ENCODE measurements around the gene GINS3. TPM values are rescaled to one million over a fixed set of nuclear protein-coding genes. Genes with fewer than 3 reads are reported as not detected.
A peak's percentile ranks its signal among the peaks of the same experiment; 100 is the strongest.

GINS3 gene
- total and polyA plus RNA-seq, 12 donors: 7.6 to 25.2 (median 10.5) TPM

DNA sequence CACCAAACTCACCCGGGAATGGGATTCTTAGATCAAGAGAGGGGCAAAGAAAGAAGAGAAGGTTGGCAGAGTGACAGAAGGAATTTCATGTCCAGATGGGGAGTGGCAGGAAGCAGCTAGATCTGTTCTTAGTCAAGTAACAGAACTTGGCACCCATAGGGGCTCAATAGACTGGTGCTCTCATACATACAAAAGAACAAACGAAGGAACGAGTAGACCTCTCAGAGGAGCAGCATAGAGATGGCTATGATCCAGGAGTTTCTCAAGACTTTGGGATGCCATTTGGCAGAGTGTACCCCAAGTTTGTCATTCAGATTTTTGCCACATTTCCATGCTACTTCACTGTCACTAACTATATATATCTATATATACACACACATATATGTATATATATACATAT lies 47.9 kb downstream of the GINS3 start:
- intact Hi-C loops (cut with DNase I): no loop called here

DNA sequence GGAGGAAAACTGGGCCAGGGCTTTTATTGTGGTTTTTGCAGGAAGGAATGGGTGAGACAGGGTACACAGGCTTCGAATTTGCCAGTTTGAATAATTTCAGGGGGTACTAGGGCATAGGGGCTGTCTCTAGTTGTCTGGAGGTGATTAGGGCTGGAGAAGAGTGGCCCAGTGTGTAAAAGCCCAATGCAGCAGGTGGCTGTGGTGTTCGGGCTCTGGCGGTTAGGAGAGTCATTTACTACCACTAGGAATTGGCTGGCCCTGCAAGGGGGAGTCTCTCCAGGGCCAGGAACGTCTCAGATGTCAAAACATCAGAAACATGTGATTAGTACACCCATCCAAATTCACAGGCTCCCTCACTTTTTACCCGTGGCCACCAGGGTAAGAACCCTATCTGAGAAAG lies 50.3 kb downstream of the GINS3 start:
- TF ChIP-seq, protein P1, sequence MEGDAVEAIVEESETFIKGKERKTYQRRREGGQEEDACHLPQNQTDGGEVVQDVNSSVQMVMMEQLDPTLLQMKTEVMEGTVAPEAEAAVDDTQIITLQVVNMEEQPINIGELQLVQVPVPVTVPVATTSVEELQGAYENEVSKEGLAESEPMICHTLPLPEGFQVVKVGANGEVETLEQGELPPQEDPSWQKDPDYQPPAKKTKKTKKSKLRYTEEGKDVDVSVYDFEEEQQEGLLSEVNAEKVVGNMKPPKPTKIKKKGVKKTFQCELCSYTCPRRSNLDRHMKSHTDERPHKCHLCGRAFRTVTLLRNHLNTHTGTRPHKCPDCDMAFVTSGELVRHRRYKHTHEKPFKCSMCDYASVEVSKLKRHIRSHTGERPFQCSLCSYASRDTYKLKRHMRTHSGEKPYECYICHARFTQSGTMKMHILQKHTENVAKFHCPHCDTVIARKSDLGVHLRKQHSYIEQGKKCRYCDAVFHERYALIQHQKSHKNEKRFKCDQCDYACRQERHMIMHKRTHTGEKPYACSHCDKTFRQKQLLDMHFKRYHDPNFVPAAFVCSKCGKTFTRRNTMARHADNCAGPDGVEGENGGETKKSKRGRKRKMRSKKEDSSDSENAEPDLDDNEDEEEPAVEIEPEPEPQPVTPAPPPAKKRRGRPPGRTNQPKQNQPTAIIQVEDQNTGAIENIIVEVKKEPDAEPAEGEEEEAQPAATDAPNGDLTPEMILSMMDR (IDR thresholded peaks at IDR 0.05): no peak
- no peak for TF ChIP-seq POLR2A (IDR thresholded peaks at IDR 0.05)
- WGBS, 4 donors: 41 to 57% (median 46%) methylated on average over 3 to 5 of the region's 5 CpGs
- no peaks in the 10 kb centered on the region for H3K9me3 ChIP-seq (replicated peaks in 1 of 3)
- peak in 2 of 7 donors; percentile 38 to 48 for DNase-seq
- H3K27ac ChIP-seq: peak overlapping the region in 1 of 5 donors; percentile 41
- H3K27me3 ChIP-seq: no peaks in the 10 kb centered on the region
- intact Hi-C loops (cut with DNase I): no loop called here
- peaks cover 10 to 15% of the 10 kb centered on the region in 2 donors for H3K4me1 ChIP-seq (replicated peaks in 1 of 2)
- H3K4me3 ChIP-seq: no peak overlapping the region
- H3K36me3 ChIP-seq (replicated peaks in 1 of 2): no peaks in the 10 kb centered on the region

More for the DNA sequence above, 47.9 kb downstream of the GINS3 start:
- Histone ChIP-seq H3K36me3 (replicated peaks in 1 of 2) (no peaks in the 10 kb centered on the region), H3K4me1 (replicated peaks in 1 of 2) (peaks cover 10 to 15% of the 10 kb centered on the region in 2 donors), H3K9me3 (replicated peaks in 1 of 3) (no peaks in the 10 kb centered on the region), H3K4me3 (no peak overlapping the region), H3K27ac (no peak overlapping the region), H3K27me3 (no peaks in the 10 kb centered on the region)
- 78 to 88% (median 86%) methylated on average over 3 of the region's 3 CpGs for WGBS, 4 donors
- TF ChIP-seq, protein P1 (IDR thresholded peaks at IDR 0.05): no peak
- TF ChIP-seq POLR2A (IDR thresholded peaks at IDR 0.05): no peak
- no peak for DNase-seq

DNA sequence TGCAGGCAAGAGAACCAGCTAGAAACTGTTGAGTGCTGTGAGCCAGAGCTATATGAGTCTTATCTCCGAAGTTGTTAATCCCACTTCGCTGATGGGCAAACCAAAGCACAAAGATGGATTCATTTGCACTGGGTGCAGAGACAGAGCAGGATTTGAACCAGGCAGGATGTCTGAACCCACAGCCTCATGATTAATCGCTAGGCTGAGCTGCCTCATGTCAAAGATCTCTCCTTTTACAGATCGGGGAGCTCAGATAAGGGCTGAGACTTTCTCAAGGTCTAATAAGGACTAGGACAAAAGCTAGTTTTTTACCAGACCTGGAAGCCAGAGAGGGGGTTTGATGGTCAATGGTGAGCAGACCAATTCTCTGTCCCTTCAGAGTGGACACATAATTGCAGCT lies 51.5 kb downstream of the GINS3 start:
- H3K4me1 ChIP-seq (replicated peaks in 1 of 2): peaks cover 14 to 19% of the 10 kb centered on the region in 2 donors
- H3K36me3 ChIP-seq (replicated peaks in 1 of 2): no peaks in the 10 kb centered on the region
- no peaks in the 10 kb centered on the region for H3K9me3 ChIP-seq (replicated peaks in 1 of 3)
- TF ChIP-seq POLR2A (IDR thresholded peaks at IDR 0.05): no peak
- TF ChIP-seq, protein P1 (IDR thresholded peaks at IDR 0.05): no peak
- H3K4me3 ChIP-seq: no peak overlapping the region
- H3K27ac ChIP-seq: peak overlapping the region in 2 of 5 donors; percentile 1 to 24
- WGBS, 4 donors: 36 to 43% (median 39%) methylated on average over 4 of the region's 4 CpGs
- intact Hi-C loops (cut with DNase I): no loop called here
- no peaks in the 10 kb centered on the region for H3K27me3 ChIP-seq
- no peak for DNase-seq

DNA sequence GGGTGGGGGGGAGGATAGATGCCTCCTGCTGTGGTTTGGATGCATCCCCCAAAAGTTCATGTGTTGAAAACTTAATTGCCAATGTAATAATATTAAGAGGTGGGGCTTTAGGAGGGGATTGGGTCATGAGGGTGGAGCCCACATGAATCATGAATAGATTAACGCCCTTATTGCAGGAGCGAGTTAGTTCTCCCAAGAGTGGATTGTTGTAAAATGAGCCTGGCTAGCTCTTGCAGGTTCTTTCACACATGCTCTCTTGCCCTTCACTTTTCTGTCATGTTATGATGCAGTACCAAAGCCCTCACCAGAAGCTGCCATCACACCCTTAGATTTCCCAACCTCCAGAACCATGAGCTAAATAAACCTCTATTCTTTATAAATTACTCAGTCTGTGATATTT lies 52.0 kb downstream of the GINS3 start:
- no peak for TF ChIP-seq POLR2A (IDR thresholded peaks at IDR 0.05)
- TF ChIP-seq, protein P1 (IDR thresholded peaks at IDR 0.05): no peak
- intact Hi-C loops (cut with DNase I): no loop called here
- Histone ChIP-seq H3K9me3 (replicated peaks in 1 of 3) (no peaks in the 10 kb centered on the region), H3K36me3 (replicated peaks in 1 of 2) (no peaks in the 10 kb centered on the region), H3K27me3 (no peaks in the 10 kb centered on the region), H3K27ac (peak overlapping the region in 1 of 5 donors; percentile 1), H3K4me1 (replicated peaks in 1 of 2) (peaks cover 17 to 22% of the 10 kb centered on the region in 2 donors), H3K4me3 (no peak overlapping the region)
- DNase-seq: no peak
- 79 to 91% (median 87%) methylated on average over 2 of the region's 2 CpGs for WGBS, 4 donors

Data from adrenal gland (tissue), 12 donors.